Activated T-cell treated with anti-CD3 and anti-CD28 coated beads for 24 hours (primary cell): ENCODE data around the gene SNX27.
"Not testable (repeated sequence)": the region's sequence is repeated elsewhere in the genome, so short reads cannot be mapped to it uniquely, and the experiment has no call there.

Experiments used
- DNase-seq: peaks from one replicate; pipeline ENCODE4 v3.0.0-alpha.2; 2020; ENCODE audit warnings: low read depth

SNX27 gene

GRCh38 chr1:151639466-151639865, 27.6 kb downstream of the SNX27 start:
- DNase-seq = no peak

GRCh38 chr1:151641229-151641628, 29.4 kb downstream of the SNX27 start:
- DNase-seq = no peak

- DNase-seq = not testable (repeated sequence)
Observed at GRCh38 chr1:151643085-151643484, 31.2 kb downstream of the SNX27 start.

- no peak for DNase-seq
Observed at GRCh38 chr1:151644001-151644400, 32.2 kb downstream of the SNX27 start.

GRCh38 chr1:151653397-151653796, 41.5 kb downstream of the SNX27 start:
- DNase-seq = no peak

- DNase-seq = no peak
Observed at GRCh38 chr1:151655371-151655770, 43.5 kb downstream of the SNX27 start.

- no peak for DNase-seq
Observed at GRCh38 chr1:151661751-151662150, 49.9 kb downstream of the SNX27 start.

GRCh38 chr1:151668090-151668489, 56.2 kb downstream of the SNX27 start:
- no peak for DNase-seq

GRCh38 chr1:151670036-151670675, 58.3 kb downstream of the SNX27 start:
- DNase-seq = not testable (repeated sequence)

GRCh38 chr1:151673407-151673806, 61.6 kb downstream of the SNX27 start:
- no peak for DNase-seq

GRCh38 chr1:151680391-151680790, 68.5 kb downstream of the SNX27 start:
- no peak for DNase-seq

- no peak for DNase-seq
Observed at GRCh38 chr1:151680826-151681225, 69.0 kb downstream of the SNX27 start.

GRCh38 chr1:151681923-151682322, 70.1 kb downstream of the SNX27 start:
- no peak for DNase-seq

- DNase-seq = not testable (repeated sequence)
Observed at GRCh38 chr1:151682901-151683300, 71.1 kb downstream of the SNX27 start.

GRCh38 chr1:151684128-151684527, 72.3 kb downstream of the SNX27 start:
- no peak for DNase-seq

- DNase-seq = no peak
Observed at GRCh38 chr1:151686561-151686960, 74.7 kb downstream of the SNX27 start.

- no peak for DNase-seq
Observed at GRCh38 chr1:151689494-151689893, 77.6 kb downstream of the SNX27 start.

- no peak for DNase-seq
Observed at GRCh38 chr1:151692226-151692625, 80.4 kb downstream of the SNX27 start.

- no peak for DNase-seq
Observed at GRCh38 chr1:151693057-151693651, 81.3 kb downstream of the SNX27 start.

GRCh38 chr1:151701515-151701914, 89.7 kb downstream of the SNX27 start:
- no peak for DNase-seq

GRCh38 chr1:151702936-151703335, 91.1 kb downstream of the SNX27 start:
- no peak for DNase-seq

GRCh38 chr1:151703813-151704212, 92.0 kb downstream of the SNX27 start:
- DNase-seq = no peak

GRCh38 chr1:151704246-151704645, 92.4 kb downstream of the SNX27 start:
- no peak for DNase-seq

GRCh38 chr1:151705146-151705545, 93.3 kb downstream of the SNX27 start:
- no peak for DNase-seq
